ENCODE data around the gene RXRA. TPM values are rescaled to one million over a fixed set of nuclear protein-coding genes. Genes with fewer than 3 reads are reported as not detected.

Gene RXRA
- total RNA-seq, 6 experiments from 2014 or later: 105 to 165 (median 131) TPM

GRCh38 chr9:134390947-134391318, 64.7 kb downstream of the RXRA start:
- Histone ChIP-seq H3K27me3 (no peaks in the 10 kb centered on the region), H3K4me1 (peaks cover 0 to 74% (median 38%) of the 10 kb centered on the region in 4 donors), H3K4me3 (no peak overlapping the region), H3K27ac (no peak overlapping the region), H3K36me3 (peaks cover 0 to 9% (median 2%) of the 10 kb centered on the region in 4 donors), H3K9me3 (no peaks in the 10 kb centered on the region)
- DNase-seq (no peak), ATAC-seq (no peak)
- no CpG with 5 or more reads among the region's 11 CpGs for WGBS (ENCODE audit: insufficient coverage, low coverage, low lambda C conversion rate, missing lambda C conversion rate)
- intact Hi-C loops (cut with DNase I): no loop called here
- no peak for TF ChIP-seq CTCF (IDR thresholded peaks at IDR 0.05)
- TF ChIP-seq POLR2A (IDR thresholded peaks at IDR 0.05): no peak

- Histone ChIP-seq H3K9me3 (no peaks in the 10 kb centered on the region), H3K36me3 (peaks cover 0 to 9% (median 2%) of the 10 kb centered on the region in 4 donors), H3K4me3 (no peak overlapping the region), H3K4me1 (peaks cover 0 to 74% (median 35%) of the 10 kb centered on the region in 4 donors), H3K27ac (peak overlapping the region in 1 of 3 donors; percentile 28), H3K27me3 (no peaks in the 10 kb centered on the region)
- no peak for ATAC-seq
- WGBS (ENCODE audit: insufficient coverage, low coverage, low lambda C conversion rate, missing lambda C conversion rate): no CpG with 5 or more reads among the region's 35 CpGs
- DNase-seq: no peak
- TF ChIP-seq POLR2A (IDR thresholded peaks at IDR 0.05): no peak
- TF ChIP-seq CTCF (IDR thresholded peaks at IDR 0.05): no peak
- intact Hi-C loops (cut with DNase I): no loop called here
These were observed 65.3 kb downstream of the RXRA start for GRCh38 chr9:134391319-134392231.

GRCh38 chr9:134392900-134393299, 66.6 kb downstream of the RXRA start:
- WGBS (ENCODE audit: insufficient coverage, low coverage, low lambda C conversion rate, missing lambda C conversion rate): 63% methylated on average over 3 of the region's 12 CpGs
- Histone ChIP-seq H3K4me1 (peaks cover 0 to 71% (median 27%) of the 10 kb centered on the region in 4 donors), H3K27me3 (no peaks in the 10 kb centered on the region), H3K4me3 (no peak overlapping the region), H3K27ac (no peak overlapping the region), H3K9me3 (no peaks in the 10 kb centered on the region), H3K36me3 (peaks cover 0 to 9% (median 2%) of the 10 kb centered on the region in 4 donors)
- TF ChIP-seq CTCF (IDR thresholded peaks at IDR 0.05): no peak
- TF ChIP-seq POLR2A (IDR thresholded peaks at IDR 0.05): no peak
- DNase-seq (no peak), ATAC-seq (no peak)
- intact Hi-C loops (cut with DNase I): no loop called here

- H3K9me3 ChIP-seq: no peaks in the 10 kb centered on the region
- no peak overlapping the region for H3K4me3 ChIP-seq
- ATAC-seq (no peak), DNase-seq (no peak)
- peaks cover 0 to 68% (median 22%) of the 10 kb centered on the region in 4 donors for H3K4me1 ChIP-seq
- H3K27ac ChIP-seq: no peak overlapping the region
- H3K27me3 ChIP-seq: no peaks in the 10 kb centered on the region
- intact Hi-C loops (cut with DNase I): no loop called here
- H3K36me3 ChIP-seq: peaks cover 0 to 9% (median 2%) of the 10 kb centered on the region in 4 donors
- 87% methylated on average over 4 of the region's 7 CpGs for WGBS (ENCODE audit: insufficient coverage, low coverage, low lambda C conversion rate, missing lambda C conversion rate)
- no peak for TF ChIP-seq POLR2A (IDR thresholded peaks at IDR 0.05)
- TF ChIP-seq CTCF (IDR thresholded peaks at IDR 0.05): no peak
These were observed 67.5 kb downstream of the RXRA start for GRCh38 chr9:134393582-134394280.
